Dermis lymphatic vessel endothelial cell (primary cell): ENCODE data around the gene BCAR3. TPM values are rescaled to one million over a fixed set of nuclear protein-coding genes. Genes with fewer than 3 reads are reported as not detected.

Source experiments
- total RNA-seq: library from RNA; depleted of rRNA; stranded (reverse); fragments of >200 nt; gene quantifications from 2 replicates; pipeline ENCODE4 v1.2.1, GENCODE V29; 2014

The BCAR3 gene
- 31.3 and 36.1 TPM in 2 replicates for total RNA-seq

DNA sequence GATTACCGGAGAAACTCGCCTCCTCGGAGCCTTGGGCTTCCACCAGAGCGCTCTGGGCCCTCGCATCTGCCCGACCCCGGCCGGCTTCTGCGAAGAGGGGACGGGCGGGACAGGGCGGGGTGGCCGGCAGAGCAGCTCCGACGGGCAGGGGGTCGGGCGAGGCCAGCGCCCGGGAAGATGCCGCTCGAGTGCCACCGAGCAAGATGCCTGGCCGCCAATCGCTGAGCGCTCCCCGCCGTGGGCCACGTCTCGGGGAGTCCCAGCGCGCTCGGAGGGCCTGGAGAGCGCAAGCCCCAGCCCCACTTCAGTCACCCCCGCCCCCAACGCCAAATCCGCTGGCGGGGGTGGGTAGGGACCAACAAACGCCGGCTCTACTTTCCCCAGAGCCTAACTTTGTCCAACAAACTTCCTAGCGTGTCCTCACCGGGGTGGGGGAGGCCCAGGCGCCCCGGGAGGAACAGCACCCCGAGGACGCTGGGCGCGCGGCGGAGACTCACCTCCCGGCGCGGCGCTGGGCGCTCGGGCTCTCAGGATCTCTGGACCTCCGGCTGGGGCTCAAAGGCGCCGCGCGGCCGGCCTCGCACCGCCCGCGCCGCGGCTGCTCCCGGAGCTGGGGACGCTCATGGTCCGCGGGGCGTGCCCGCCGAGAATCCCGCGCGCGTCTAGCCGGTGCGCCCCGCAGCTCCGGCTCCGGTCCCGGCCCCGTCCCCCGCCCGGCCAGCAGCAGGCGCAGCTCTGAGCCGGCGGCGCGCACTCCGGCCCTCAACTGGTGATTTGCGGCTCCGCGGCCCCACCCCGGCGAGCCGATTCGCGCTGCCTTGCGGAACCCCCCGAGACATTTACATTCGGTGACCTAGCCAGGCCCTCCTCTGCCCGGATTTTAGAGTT lies at the start of gene BCAR3:
Gene BCAR3 (minus strand): TSS at position 737 of the 888 bp plus-strand sequence. CDS start 6,907 bp downstream, outside the sequence.

Other genes starting within 250 kb of the BCAR3 start
- gene FNBP1L, start 233.7 kb downstream of the BCAR3 start, total RNA-seq = 32.8 and 54.7 TPM in 2 replicates
- 16.1 and 23.2 TPM in 2 replicates for gene DNTTIP2, start 197.4 kb upstream of the BCAR3 start, total RNA-seq
- gene GCLM, start 227.6 kb upstream of the BCAR3 start, total RNA-seq = 7.9 and 12.3 TPM in 2 replicates